IMR-90 (cell line): ENCODE measurements around the gene CDC14A.

Source experiments
- CTCF ChIP-seq: conservative IDR thresholded peaks from 2 replicates; pipeline ENCODE4 v1.5.1; 2012; ENCODE audit warnings: mild to moderate bottlenecking, low read depth, low read length, improper control_type of control experiment
- ELK1 ChIP-seq: fragments of 150-350 bp; IDR thresholded peaks from 2 replicates; pipeline ENCODE4 v1.6.1; 2016; ENCODE audit warnings: low read depth, mild to moderate bottlenecking, low read length, moderate library complexity, borderline replicate concordance
- FOS ChIP-seq: fragments of 150-350 bp; IDR thresholded peaks from 2 replicates; pipeline ENCODE4 v1.6.1; 2016; ENCODE audit warnings: low read depth, low read length
- POLR2A ChIP-seq: IDR thresholded peaks from 2 replicates; pipeline ENCODE4 v1.6.1; 2012; ENCODE audit warnings: mild to moderate bottlenecking, low read depth, low read length
- SMC3 ChIP-seq: fragments of 150-350 bp; IDR thresholded peaks from 2 replicates; pipeline ENCODE4 v1.6.1; 2016; ENCODE audit warnings: low read depth, mild to moderate bottlenecking, antibody characterized with exemption, low read length, moderate library complexity
- USF2 ChIP-seq: fragments of 150-350 bp; IDR thresholded peaks from 2 replicates; pipeline ENCODE4 v1.6.1; 2017; ENCODE audit warnings: mild to moderate bottlenecking, antibody characterized with exemption, low read length, low read depth

GRCh38 chr1:100392756-100393155 lies 40.5 kb downstream of the CDC14A start:
- TF ChIP-seq SMC3 (no peak), POLR2A (no peak), CTCF (no peak), USF2 (no peak), ELK1 (no peak), FOS (no peak)
